HG03103 (cell line): Measurements from ENCODE around the gene SPRY2.

ENCODE experiments used
- ATAC-seq: cut with Tn5 transposase; IDR thresholded peaks from one replicate; pipeline ENCODE4 v1.9.1; 2021; ENCODE audit warnings: low read depth; ENCODE audit not compliant: unreplicated experiment

SPRY2 gene

DNA sequence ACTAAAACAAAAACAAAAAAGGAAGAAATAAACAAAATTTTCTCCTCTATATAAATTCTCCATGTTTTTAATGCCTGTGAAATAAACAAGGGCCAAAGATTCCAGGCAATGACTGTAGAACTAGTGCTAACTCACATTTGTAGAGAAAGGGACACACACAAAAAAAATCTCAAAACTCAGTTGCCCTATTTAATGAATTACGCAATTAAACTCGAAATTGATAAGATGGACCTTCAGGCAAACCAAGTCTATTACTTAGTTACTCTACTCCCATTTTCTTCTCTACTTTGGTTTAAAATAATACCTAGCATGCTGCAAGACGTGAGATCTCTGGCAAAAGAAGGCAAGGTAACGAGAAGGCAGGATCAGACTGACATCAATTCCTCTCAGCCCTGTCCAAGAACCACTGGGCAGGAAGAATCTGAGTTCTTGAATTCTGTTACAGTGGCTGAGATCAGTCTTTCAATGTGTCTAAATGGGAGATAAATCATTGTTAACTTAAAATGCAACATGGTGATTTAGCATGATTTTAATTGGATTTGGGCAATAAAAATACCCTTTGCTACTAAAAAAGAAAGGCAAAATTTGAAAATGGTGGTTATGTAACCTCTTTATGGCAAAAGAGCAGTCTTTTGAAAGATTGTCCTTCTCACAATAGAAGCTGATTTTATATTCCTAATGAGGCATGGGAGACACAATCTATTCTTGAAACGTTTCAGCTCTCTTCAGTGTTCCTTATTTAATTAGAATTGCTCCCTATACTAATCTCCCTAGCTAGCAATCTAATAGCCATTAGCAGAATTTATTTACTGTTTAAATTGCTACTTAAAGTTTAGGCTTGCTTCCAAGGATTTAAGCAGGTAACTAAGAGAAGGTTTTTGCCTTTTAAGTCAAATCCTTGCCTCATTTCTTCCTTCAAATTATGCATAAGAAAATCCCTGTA, 25.9 kb downstream of the SPRY2 start:
- ATAC-seq = no peak

DNA sequence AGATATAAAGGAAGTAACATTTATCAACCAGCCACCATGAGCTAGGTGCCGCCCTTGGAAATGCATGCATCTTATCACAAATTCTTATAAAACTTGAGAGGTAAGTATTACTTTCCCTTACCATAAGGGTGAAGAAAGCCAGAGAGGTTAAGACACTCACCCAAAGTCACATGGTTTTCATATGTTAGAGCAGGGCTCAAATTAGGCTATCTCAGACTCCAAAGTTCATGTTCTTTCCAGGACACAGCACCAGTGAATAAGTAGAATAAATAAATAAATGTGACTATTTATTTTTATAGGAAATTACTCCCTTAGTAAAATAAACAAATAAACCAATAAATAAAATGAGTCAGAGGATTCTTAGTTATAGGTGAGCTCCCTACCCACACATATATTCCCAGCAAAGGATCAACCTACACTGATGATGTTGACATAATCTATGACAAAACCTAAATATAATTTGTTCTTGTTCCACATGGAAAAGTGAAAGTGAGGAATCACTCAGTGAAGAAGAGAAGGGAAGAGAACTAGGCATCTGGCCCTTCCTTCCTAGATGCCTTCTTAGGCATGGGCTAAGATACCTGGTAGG, 27.2 kb downstream of the SPRY2 start:
- no peak for ATAC-seq

DNA sequence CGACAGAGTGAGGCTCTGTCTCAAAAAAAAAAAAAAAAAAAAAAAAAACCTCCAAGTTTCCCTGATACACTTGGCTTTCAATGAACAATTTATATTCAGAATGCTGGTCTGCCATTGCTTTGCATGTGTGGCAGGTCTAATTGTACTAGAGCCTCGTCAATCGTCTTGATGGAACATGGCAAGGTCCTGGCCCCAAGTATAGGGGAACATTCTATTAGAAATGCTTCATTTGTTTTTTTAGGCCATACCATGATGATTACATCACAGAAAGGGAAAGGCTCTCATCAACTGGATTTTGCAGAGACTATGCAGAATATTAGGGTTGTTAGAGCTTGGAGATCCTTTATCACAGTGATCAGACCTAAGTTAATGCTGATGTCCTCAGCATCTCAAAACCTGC, 28.0 kb downstream of the SPRY2 start:
- no peak for ATAC-seq

DNA sequence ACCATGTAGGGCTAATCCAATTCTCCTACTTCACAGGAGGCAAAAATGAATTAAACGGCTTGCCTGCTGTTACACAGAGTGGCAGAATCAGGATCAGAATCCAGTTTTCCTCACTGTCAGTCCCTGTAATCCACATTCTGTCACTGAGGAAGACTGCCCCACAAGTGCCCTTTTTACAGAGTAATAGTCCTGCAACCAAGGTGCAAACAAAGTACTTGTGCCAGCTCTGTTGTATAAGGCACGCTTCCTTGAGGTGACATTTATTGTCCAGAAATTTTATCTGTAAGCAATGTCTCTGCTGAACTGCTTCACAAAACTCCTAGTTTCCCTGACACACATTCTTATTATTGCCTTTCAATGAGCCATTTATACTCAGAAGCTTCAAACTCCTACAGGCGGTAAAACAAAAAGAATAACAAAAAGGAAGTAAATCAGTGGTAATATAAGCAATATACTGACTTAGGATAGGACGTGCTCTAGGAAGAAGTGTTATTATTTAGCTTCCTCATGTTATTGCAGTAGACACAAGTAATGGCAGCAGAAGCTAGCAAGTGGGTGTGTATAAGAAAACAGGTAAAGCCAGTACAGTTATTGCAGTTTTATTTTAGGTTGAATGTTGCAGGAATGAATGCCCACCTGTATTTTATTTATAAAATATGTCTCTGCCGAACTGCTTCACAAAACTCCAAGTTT, 28.8 kb downstream of the SPRY2 start:
- no peak for ATAC-seq

DNA sequence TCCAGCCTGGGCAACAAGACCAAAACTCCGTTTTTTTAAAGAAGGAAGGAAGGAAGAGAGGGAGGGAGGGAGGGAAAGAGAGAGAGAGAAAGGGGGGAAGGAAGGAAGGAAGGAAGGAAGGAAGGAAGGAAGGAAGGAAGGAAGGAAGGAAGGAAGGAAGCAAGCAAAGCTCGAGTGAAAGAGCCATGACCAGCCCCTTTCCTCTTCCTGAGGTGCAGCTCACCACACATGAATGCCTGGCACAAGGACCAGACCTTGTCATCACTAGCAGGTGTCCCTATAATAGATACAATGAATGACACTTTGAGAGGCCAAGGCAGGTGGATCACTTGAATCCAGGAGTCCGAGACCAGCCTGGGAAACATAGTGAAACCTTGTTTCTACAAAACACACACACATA, 31.0 kb downstream of the SPRY2 start:
- no peak for ATAC-seq

DNA sequence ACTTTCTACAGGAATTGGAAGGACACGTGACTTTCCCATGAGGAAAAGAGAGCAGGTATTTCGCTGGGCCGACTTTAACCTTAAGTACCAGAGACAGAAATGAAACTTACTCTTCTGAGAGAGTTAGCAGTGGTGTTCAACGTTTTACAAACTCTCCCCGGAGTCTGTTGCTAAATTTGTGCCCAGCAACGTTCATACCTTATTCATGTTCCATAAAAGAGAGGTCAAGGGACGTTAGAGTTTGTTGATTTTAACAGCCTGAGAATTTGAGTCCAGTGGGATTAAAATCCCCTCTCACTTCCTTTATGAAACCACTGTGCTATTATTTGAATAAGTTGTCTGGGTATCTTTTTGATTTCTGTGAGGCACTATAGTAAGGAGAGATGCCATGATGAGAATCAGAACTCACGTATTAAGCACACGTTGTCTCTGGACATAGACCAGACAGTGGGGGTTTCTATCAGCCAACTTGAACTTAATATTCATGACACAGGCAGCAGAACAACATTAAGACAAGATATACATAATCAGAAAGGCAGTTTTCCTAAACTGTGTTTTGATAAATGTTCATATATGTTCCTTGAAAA, 33.4 kb downstream of the SPRY2 start:
- ATAC-seq = no peak

DNA sequence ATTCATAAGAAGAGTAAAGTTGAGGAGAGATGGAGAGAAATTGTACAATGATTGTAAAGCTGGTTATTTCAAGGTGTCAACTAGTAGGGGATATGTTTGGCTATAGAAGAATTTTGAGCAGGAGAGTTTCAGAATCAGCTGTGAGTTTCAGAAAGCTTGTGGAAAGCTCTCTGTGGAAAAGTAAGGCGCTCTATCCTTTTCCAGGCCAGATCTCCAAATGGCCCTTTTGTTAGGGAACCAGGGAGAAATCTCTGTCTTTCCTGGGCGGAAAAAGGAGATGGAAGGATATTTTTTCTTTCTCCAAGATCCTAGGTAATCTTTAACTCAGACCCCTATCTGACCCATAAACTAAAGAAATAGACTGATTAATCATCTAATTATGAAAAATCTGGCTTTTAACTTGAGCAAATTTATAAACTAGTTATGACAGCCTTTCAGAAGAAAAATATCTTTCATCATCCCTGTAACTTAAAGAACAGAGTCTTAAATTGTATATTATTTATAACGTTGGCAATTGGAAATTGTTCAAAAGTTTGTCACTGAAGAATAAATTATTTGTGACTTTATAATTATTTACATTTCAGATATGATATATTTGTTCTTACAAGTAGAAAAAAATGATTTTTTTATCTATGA, 34.5 kb downstream of the SPRY2 start:
- ATAC-seq = no peak

DNA sequence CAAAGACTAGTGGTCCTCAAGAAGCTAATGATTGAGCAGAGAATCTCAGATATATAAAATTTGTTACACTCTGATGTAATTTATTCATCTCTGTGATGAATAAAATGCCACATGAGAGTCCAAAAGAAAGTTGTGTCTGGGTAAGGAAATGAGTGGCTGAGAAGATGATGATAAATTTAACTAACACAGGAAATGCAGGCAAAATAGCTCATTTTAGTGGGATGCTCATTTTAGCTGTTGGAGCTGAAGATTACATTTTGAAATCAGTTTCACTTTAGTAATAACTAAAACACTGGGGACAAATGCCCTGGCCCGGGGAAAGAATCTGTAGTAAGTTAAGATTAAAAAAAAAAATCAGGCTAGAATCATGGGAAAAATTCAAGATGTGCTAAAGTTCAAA, 35.2 kb downstream of the SPRY2 start:
- ATAC-seq = no peak

DNA sequence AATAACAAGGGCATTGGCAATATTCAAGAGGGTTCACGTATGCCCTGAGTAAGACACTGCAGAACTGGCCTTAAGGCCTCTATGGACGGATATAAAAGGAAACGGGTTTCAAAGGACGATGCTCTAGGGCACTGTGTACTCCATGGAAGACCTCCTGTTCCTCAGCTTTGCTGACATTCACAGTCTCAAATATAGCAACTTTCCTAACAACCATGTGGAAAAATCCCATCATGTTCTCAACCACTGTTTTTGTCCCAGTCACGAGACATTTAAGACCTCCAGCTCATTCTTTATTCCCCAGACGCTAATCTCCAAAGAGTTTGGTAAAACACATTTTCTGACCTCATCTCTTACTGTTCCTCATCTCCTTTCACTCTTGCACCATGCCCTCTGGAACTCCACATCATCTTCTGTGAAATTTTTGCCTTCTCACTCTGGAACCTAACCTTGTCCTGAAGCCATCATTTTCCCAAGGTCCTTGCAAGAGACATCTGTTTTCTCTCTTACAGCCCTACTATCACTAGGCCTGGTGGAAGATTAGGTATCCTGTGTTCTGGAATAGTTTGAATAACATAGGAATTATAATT, 37.6 kb downstream of the SPRY2 start:
- no peak for ATAC-seq

DNA sequence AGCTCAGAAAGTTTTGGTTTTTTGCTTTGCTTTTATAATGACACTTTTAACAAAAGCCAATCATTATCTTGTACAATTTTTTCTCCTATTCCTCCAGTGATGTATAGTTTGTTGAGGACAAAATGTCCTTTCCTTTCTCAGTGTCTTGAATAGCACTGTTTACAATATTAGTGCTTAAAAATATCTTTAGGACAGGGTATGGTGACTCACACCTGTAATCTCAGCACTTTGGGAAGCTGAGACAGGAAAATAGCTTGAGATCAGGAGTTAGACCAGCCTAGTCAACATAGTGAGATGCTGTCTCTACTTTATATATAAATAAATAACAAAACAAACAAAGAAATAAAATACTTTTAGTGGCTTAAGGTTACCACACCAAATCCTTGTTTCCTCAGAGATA, 41.9 kb downstream of the SPRY2 start:
- no peak for ATAC-seq

DNA sequence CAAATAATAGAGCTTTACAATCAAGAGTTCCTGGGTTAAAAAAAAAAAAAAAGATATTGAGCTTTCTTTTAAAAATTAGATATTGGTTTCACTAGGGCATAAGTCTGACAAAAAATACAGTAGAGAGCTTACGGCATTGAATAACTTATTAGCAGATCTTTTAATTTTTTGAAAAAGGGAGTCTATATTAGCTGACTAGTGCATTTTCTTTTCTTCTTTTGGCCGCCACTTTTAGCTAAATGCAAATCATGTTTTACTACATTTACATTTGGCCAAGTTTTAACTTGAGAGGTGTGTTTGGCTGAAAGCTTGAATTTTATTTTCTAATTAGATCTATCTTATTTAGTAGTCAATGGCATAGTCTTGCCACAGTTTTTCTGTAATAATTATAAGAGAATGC, 43.4 kb downstream of the SPRY2 start:
- no peak for ATAC-seq

DNA sequence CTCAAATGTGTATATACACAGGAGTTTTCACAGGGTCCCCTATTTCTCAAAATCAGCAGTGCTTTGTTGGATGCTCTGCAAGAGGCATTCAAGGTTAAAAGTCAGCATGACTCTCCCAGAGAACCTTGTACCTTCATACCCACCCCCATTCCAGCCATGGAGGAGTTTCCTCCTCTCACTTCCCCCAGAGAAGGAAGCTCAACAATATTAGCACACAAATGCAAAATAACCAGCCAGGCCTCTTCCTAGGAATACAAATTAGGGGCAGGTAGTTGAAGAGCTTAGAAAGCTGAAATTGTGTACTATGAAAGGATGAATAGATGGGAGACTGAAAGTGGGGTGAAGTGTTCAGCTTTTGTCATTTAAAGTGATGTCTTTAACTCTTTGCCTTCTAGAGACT, 43.8 kb downstream of the SPRY2 start:
- ATAC-seq = no peak

DNA sequence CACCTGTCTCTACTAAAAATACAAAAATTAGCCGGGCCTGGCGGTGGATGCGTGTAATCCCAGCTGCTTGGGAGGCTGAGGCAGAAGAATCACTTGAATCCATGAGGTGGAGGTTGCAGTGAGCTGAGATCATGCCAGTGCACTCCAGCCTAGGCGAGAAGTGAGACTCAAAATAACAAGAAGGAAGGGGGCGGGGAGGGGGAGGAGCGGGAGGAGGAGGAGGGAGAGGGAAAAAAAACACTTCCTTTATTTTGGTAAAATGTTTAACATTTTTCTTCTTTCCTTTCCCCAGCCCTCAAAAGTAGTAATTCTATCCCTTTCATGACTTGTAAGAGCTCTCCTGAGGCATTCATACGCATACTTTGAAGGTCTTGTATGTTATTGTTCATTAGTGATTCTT, 44.3 kb downstream of the SPRY2 start:
- no peak for ATAC-seq

DNA sequence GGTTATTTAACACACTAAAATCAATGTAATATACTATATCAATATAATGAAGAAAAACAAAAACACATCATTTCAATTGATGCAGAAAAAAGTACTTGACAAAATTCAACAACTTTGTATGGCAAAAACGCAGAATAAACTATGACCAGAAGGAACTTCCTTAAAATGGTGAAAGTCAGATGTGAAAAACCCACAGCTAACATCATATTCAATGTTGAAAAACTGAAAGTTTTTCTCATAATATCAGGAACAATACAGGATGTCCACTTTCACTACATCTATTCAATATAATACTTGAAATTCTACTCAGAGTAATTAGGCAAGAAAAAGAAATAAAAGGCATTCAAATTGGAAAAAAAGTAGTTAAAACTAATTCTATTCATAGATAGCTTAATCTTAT, 50.3 kb downstream of the SPRY2 start:
- ATAC-seq = no peak
